ENCODE data around the gene GNGT2. TPM values are rescaled to one million over a fixed set of nuclear protein-coding genes. Genes with fewer than 3 reads are reported as not detected.

GNGT2 gene
- polyA plus RNA-seq, 1 of the 3 experiments (the other 2 are of a cell fraction), result 11.0 TPM

DNA sequence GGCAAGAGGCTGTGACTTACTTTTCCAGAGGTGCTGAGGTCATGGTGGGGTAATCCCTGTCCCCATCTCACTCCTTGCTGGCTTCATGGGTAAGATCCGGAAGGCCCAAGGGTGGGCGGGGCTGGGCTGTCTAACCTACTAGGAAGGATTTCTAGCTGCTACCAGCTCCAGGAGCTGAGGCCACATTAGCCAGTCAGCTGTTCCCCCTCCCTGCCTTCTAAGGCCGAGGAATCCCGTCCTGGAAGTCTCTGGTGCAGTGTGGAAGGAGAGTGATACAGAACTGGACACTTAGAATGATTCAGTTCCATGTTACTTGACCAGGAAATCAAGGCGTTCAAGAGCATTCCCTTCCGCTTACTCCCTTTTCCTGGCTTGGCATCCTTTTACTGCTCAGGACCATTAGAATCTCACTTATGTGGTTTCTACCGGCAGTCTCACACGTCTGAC, 8.9 kb downstream of the GNGT2 start:
- WGBS (ENCODE audit: low lambda C conversion rate), result 31% methylated on average over 8 of the region's 8 CpGs
- no peaks in the 10 kb centered on the region for H3K36me3 ChIP-seq (replicated peaks in 1 of 2; ENCODE audit: control insufficient read depth in 1 of 2, insufficient read depth in 2 of 2, low read length in 1 of 2)
- H3K4me1 ChIP-seq (ENCODE audit: control insufficient read depth in 1 of 2, insufficient read depth in 2 of 2, low read depth in 1 of 2, low read length in 1 of 2), result peaks cover 0 to 6% of the 10 kb centered on the region in 2 experiments; a peak in 1 of 4 replicates
- no peaks in the 10 kb centered on the region for H3K9me3 ChIP-seq
- H3K27ac ChIP-seq (ENCODE audit: low read depth in 2 of 2, low read length in 1 of 2), result peak overlapping the region in 1 of 2 experiments; percentile 47; a peak in 2 of 4 replicates
- H3K9ac ChIP-seq, result no peak overlapping the region
- POLR2A ChIA-PET, result no interaction called here
- H3F3A ChIP-seq (replicated peaks; ENCODE audit: insufficient read depth), result peaks cover 15% of the 10 kb centered on the region
- no peaks in the 10 kb centered on the region for H3K79me2 ChIP-seq (ENCODE audit: insufficient read depth)
- H3K9me2 ChIP-seq, result no peaks in the 10 kb centered on the region
- H2AFZ ChIP-seq (ENCODE audit: low read depth), result peak overlapping the region; percentile 68
- no peak for DNase-seq
- peak overlapping the region; percentile 19 for H3K4me2 ChIP-seq
- H3K27me3 ChIP-seq (ENCODE audit: insufficient read depth), result no peaks in the 10 kb centered on the region
- CTCF ChIA-PET, result interaction anchor here (0.9 to 2.1 kb wide), 3 partner anchors 21 to 27 kb away, joined by 4 to 9 read pairs (median 5); no protein-coding TSS in a partner anchor
- no peaks in the 10 kb centered on the region for H4K20me1 ChIP-seq (ENCODE audit: insufficient read depth)
- no peak overlapping the region for H3K4me3 ChIP-seq (ENCODE audit: low read depth in 2 of 2, low read length in 1 of 2)
- 0 out of 2 replicates have a peak, but pooled peaks have one; percentile 23 for TF ChIP-seq MAX (IDR thresholded peaks at IDR 0.05; ENCODE audit: low read depth)
- TF ChIP-seq GABPA (IDR thresholded peaks at IDR 0.05; ENCODE audit: low read depth), result peak; percentile 31; the same call in 1 of the 2 replicates
- peak; percentile 55 for TF ChIP-seq FOSL2 (IDR thresholded peaks at IDR 0.05; ENCODE audit: borderline replicate concordance, low read depth)
- no peak for TF ChIP-seq ELF1 (IDR thresholded peaks at IDR 0.05)
- 0 out of 2 replicates have a peak, but pooled peaks have one; percentile 14 for TF ChIP-seq TCF12 (IDR thresholded peaks at IDR 0.05)
- TF ChIP-seq NFIC (IDR thresholded peaks at IDR 0.05; ENCODE audit: borderline replicate concordance), result peak; percentile 31; the same call in 1 of the 2 replicates

GRCh38 chr17:49200423-49201083, 9.8 kb downstream of the GNGT2 start:
- peaks cover 20% of the 10 kb centered on the region for H3F3A ChIP-seq (replicated peaks; ENCODE audit: insufficient read depth)
- H3K4me3 ChIP-seq (ENCODE audit: low read depth in 2 of 2, low read length in 1 of 2), result no peak overlapping the region
- TF ChIP-seq RXRA (IDR thresholded peaks at IDR 0.05; ENCODE audit: borderline replicate concordance, low read depth) (no peak), MAX (IDR thresholded peaks at IDR 0.05; ENCODE audit: low read depth) (no peak), ELF1 (IDR thresholded peaks at IDR 0.05) (no peak), EP300 (IDR thresholded peaks at IDR 0.05; ENCODE audit: borderline replicate concordance in 1 of 2, low read depth in 1 of 2, low read length in 1 of 2) (no peak), RCOR1 (IDR thresholded peaks at IDR 0.05; ENCODE audit: low read length) (no peak)
- TF ChIP-seq, protein P1, sequence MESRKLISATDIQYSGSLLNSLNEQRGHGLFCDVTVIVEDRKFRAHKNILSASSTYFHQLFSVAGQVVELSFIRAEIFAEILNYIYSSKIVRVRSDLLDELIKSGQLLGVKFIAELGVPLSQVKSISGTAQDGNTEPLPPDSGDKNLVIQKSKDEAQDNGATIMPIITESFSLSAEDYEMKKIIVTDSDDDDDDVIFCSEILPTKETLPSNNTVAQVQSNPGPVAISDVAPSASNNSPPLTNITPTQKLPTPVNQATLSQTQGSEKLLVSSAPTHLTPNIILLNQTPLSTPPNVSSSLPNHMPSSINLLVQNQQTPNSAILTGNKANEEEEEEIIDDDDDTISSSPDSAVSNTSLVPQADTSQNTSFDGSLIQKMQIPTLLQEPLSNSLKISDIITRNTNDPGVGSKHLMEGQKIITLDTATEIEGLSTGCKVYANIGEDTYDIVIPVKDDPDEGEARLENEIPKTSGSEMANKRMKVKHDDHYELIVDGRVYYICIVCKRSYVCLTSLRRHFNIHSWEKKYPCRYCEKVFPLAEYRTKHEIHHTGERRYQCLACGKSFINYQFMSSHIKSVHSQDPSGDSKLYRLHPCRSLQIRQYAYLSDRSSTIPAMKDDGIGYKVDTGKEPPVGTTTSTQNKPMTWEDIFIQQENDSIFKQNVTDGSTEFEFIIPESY (IDR thresholded peaks at IDR 0.05; ENCODE audit: borderline replicate concordance, low read depth), result no peak
- no peaks in the 10 kb centered on the region for H3K36me3 ChIP-seq (replicated peaks in 1 of 2; ENCODE audit: control insufficient read depth in 1 of 2, insufficient read depth in 2 of 2, low read length in 1 of 2)
- H4K20me1 ChIP-seq (ENCODE audit: insufficient read depth), result no peaks in the 10 kb centered on the region
- no peak overlapping the region for H3K9ac ChIP-seq
- no peaks in the 10 kb centered on the region for H3K9me3 ChIP-seq
- ChIA-PET POLR2A (no interaction called here), CTCF (interaction anchor here (0.7 to 2.1 kb wide), 7 partner anchors 8 to 168 kb away, joined by 3 to 9 read pairs (median 5); no protein-coding TSS in a partner anchor)
- no peak for DNase-seq
- 69% methylated on average over 13 of the region's 13 CpGs for WGBS (ENCODE audit: low lambda C conversion rate)
- 0 out of 2 replicates have a peak overlapping the region, but pooled peaks have one; percentile 19 for H3K4me2 ChIP-seq
- H3K27ac ChIP-seq (ENCODE audit: low read depth in 2 of 2, low read length in 1 of 2), result no peak overlapping the region
- peaks cover 0 to 6% of the 10 kb centered on the region in 2 experiments; a peak in 1 of 4 replicates for H3K4me1 ChIP-seq (ENCODE audit: control insufficient read depth in 1 of 2, insufficient read depth in 2 of 2, low read depth in 1 of 2, low read length in 1 of 2)
- H3K79me2 ChIP-seq (ENCODE audit: insufficient read depth), result no peaks in the 10 kb centered on the region
- no peaks in the 10 kb centered on the region for H3K9me2 ChIP-seq
- H3K27me3 ChIP-seq (ENCODE audit: insufficient read depth), result no peaks in the 10 kb centered on the region
- peak overlapping the region; percentile 12; the same call in 1 of the 2 replicates for H2AFZ ChIP-seq (ENCODE audit: low read depth)

Measured in SK-N-SH (cell line).